Muscle of leg (tissue), 11 donors: ENCODE data around the gene FTL. TPM values are rescaled to one million over a fixed set of nuclear protein-coding genes. Genes with fewer than 3 reads are reported as not detected.

Experiments used
- DNase-seq: peaks from one replicate; pipeline ENCODE4 v3.0.0; 2013
- H3K27ac ChIP-seq: one replicate; pipeline ENCODE4 v1.5.1; 2013; ENCODE audit warnings: mild to moderate bottlenecking, low read length, control low read depth
- H3K27me3 ChIP-seq: one replicate; pipeline ENCODE4 v1.6.1; 2013; ENCODE audit warnings: low read length; ENCODE audit not compliant: control insufficient read depth, insufficient read depth
- H3K36me3 ChIP-seq: one replicate; pipeline ENCODE4 v1.6.1; 2013; ENCODE audit warnings: low read length; ENCODE audit not compliant: control insufficient read depth, insufficient read depth
- H3K4me1 ChIP-seq: one replicate; pipeline ENCODE4 v1.6.1; 2013; ENCODE audit warnings: low read length; ENCODE audit not compliant: control insufficient read depth, insufficient read depth
- H3K4me3 ChIP-seq: one replicate; pipeline ENCODE4 v1.5.1; 2013; ENCODE audit warnings: low read length, control low read depth
- H3K9me3 ChIP-seq: replicated peaks from 2 replicates; pipeline ENCODE4 v1.6.1; 2013; ENCODE audit warnings: low read depth, low read length; ENCODE audit not compliant: control insufficient read depth
- WGBS: methylation state at CpG from one replicate; pipeline ENCODE4 v1.1.5; 2013; ENCODE audit warnings: missing lambda C conversion rate; ENCODE audit not compliant: insufficient coverage; 5-methylcytosine and 5-hydroxymethylcytosine counted together
- polyA plus RNA-seq, 8 donors: library from polyadenylated mRNA; unstranded; fragments of 120-200 nt; gene quantifications; one replicate each; pipeline versions ENCODE4 v1.2.1 to v1.2.3, GENCODE V29; 2013; ENCODE audit warnings: inconsistent platforms in 1 of 8, low replicate concordance in 1 of 8; ENCODE audit not compliant: insufficient read length in 8 of 8, insufficient read depth in 1 of 8
- total RNA-seq: library from RNA; stranded (reverse); fragments of 120-200 nt; gene quantifications from one replicate; pipeline ENCODE4 v1.2.4, GENCODE V29; 2013

Gene FTL
- total and polyA plus RNA-seq, 9 donors, result 576 to 914 (median 756) TPM

GRCh38 chr19:48991011-48991609 is 26.0 kb downstream of the FTL start:
- no peak for DNase-seq
- 88% methylated on average over 15 of the region's 22 CpGs for WGBS
- H3K36me3 ChIP-seq, result peaks cover 43% of the 10 kb centered on the region
- no peaks in the 10 kb centered on the region for H3K9me3 ChIP-seq
- H3K27ac ChIP-seq, result peak overlapping the region; percentile 98
- no peaks in the 10 kb centered on the region for H3K27me3 ChIP-seq
- H3K4me3 ChIP-seq, result peak overlapping the region; percentile 98
- peaks cover 52% of the 10 kb centered on the region for H3K4me1 ChIP-seq

DNA sequence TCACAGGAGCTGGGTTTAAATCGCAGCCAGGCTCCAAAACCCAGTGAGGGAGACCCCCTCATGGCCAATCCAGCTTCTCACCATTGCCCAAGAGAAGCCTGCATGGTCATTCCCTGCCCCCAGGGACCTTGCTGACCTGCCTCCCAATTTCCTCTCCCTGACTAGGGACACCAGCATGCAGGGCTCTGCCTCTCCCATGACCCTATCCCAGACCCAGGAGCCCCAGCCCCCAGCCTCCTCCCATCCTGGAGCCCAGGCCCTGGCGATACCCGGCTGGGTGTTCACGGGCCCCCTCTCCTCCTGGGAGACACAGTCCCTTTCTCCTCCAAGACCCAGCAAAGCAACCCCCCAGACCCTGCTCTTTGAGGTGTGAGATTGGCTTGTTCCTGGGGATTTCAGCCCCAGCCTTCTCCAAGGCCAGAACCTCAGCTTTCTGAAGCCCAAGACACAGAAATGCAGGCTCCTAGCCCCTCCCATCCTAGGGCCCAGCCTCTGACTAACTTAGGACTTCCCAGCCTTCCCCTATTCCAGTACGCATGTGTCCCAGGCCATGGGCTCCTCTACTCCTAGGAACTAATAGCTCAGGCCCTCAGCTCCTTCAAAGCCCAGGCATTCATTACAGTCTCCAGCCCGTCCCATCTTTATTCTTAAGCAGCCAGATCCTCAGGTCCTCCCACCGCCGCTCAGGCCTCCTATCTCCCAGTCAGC is 26.9 kb downstream of the FTL start:
- no peaks in the 10 kb centered on the region for H3K27me3 ChIP-seq
- H3K4me3 ChIP-seq, result peak overlapping the region; percentile 98
- H3K4me1 ChIP-seq, result peaks cover 52% of the 10 kb centered on the region
- WGBS, result 9% methylated on average over 5 of the region's 8 CpGs
- H3K36me3 ChIP-seq, result peaks cover 34% of the 10 kb centered on the region
- H3K9me3 ChIP-seq, result no peaks in the 10 kb centered on the region
- DNase-seq, result peak; percentile 92
- peak overlapping the region; percentile 98 for H3K27ac ChIP-seq

GRCh38 chr19:48992581-48993174 is 27.6 kb downstream of the FTL start:
- no peak for DNase-seq
- peak overlapping the region; percentile 98 for H3K27ac ChIP-seq
- no peaks in the 10 kb centered on the region for H3K9me3 ChIP-seq
- no peaks in the 10 kb centered on the region for H3K27me3 ChIP-seq
- peak overlapping the region; percentile 98 for H3K4me3 ChIP-seq
- peaks cover 30% of the 10 kb centered on the region for H3K36me3 ChIP-seq
- 0% methylated on average over 15 of the region's 20 CpGs for WGBS
- peaks cover 52% of the 10 kb centered on the region for H3K4me1 ChIP-seq

- DNase-seq, result peak; percentile 100
- H3K27me3 ChIP-seq, result no peaks in the 10 kb centered on the region
- peaks cover 25% of the 10 kb centered on the region for H3K36me3 ChIP-seq
- H3K27ac ChIP-seq, result peak within 1 kb of the TSS; percentile 100
- under 1% methylated on average over 43 of the region's 56 CpGs for WGBS
- H3K9me3 ChIP-seq, result no peaks in the 10 kb centered on the region
- H3K4me1 ChIP-seq, result peaks cover 52% of the 10 kb centered on the region
- peak within 1 kb of the TSS; percentile 98 for H3K4me3 ChIP-seq
These were observed 28.3 kb downstream of the FTL start, which contains the start of the genes GYS1 and RUVBL2 for GRCh38 chr19:48993175-48994034. Gene GYS1, minus strand, starts transcription at chr19:48993309. Its CDS starts 197 bp downstream, at chr19:48993112. Gene RUVBL2, plus strand, starts transcription at chr19:48993887. Its CDS starts 25 bp downstream, at chr19:48993912.

GRCh38 chr19:48994035-48994386 is 28.9 kb downstream of the FTL start:
- DNase-seq, result no peak
- Histone ChIP-seq H3K9me3 (no peaks in the 10 kb centered on the region), H3K4me3 (peak overlapping the region; percentile 98), H3K27ac (peak overlapping the region; percentile 100), H3K36me3 (peaks cover 19% of the 10 kb centered on the region), H3K4me1 (peaks cover 48% of the 10 kb centered on the region), H3K27me3 (no peaks in the 10 kb centered on the region)
- 2% methylated on average over 6 of the region's 13 CpGs for WGBS

- Histone ChIP-seq H3K4me1 (peaks cover 10% of the 10 kb centered on the region), H3K36me3 (peaks cover 26% of the 10 kb centered on the region), H3K27ac (no peak overlapping the region), H3K4me3 (no peak overlapping the region), H3K9me3 (no peaks in the 10 kb centered on the region), H3K27me3 (no peaks in the 10 kb centered on the region)
- DNase-seq, result no peak
- WGBS, result 82% methylated on average over 5 of the region's 5 CpGs
These were observed 32.9 kb downstream of the FTL start for GRCh38 chr19:48997972-48998371.

DNA sequence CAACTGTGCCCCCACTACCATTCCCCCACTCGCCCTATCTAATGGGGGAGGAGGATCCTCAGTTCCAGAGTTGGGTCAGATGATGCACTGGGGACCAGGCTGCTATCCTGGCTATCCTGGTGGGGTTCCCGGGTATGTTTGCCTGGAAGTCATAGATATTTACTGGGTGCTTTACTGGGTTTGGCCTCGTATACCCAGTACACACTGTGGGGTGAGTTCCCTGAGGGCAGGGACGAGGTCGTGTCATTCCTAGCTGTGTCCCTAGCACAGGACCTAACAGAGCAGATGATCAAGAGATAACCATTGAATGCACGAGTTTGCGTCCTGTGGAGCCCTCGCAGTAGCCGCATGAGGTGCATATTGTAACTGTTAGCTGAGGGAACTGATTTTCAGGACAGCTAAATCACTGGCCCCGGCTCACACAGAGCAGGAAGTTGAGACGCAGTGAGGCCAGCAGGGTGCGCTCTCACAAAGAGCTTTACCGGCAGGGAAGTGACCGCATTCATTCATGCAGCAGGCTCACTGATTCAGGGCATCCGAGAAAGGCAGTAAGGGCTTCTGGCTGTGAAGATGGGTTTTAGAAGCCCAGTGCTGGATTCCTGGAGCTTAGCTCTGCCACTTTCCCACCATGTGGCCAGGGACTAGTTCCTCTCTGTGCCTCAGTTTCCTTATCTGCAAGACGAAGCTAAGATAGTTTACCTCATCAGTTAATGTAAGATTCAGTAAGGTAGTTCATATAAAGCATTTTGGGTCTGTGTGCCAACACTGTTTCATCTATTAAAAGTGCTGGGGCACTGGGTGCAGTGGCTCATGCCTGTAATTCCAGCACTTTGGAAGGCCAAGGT is 34.6 kb downstream of the FTL start:
- WGBS, result 53% methylated on average over 10 of the region's 16 CpGs

GRCh38 chr19:49004133-49004532 is 39.0 kb downstream of the FTL start:
- Histone ChIP-seq H3K9me3 (no peaks in the 10 kb centered on the region), H3K27ac (no peak overlapping the region), H3K27me3 (no peaks in the 10 kb centered on the region), H3K4me1 (no peaks in the 10 kb centered on the region), H3K4me3 (no peak overlapping the region), H3K36me3 (peaks cover 65% of the 10 kb centered on the region)
- no peak for DNase-seq
- WGBS, result 98% methylated on average over 14 of the region's 15 CpGs

More for the DNA sequence above, 34.6 kb downstream of the FTL start:
- no peaks in the 10 kb centered on the region for H3K9me3 ChIP-seq
- no peaks in the 10 kb centered on the region for H3K27me3 ChIP-seq
- DNase-seq, result no peak
- peaks cover 3% of the 10 kb centered on the region for H3K4me1 ChIP-seq
- no peak overlapping the region for H3K4me3 ChIP-seq
- H3K36me3 ChIP-seq, result peaks cover 41% of the 10 kb centered on the region
- H3K27ac ChIP-seq, result no peak overlapping the region

GRCh38 chr19:49004964-49005614 is 40.0 kb downstream of the FTL start:
- no peak overlapping the region for H3K27ac ChIP-seq
- H3K36me3 ChIP-seq, result peaks cover 65% of the 10 kb centered on the region
- no peaks in the 10 kb centered on the region for H3K9me3 ChIP-seq
- no peak overlapping the region for H3K4me3 ChIP-seq
- H3K27me3 ChIP-seq, result no peaks in the 10 kb centered on the region
- no peaks in the 10 kb centered on the region for H3K4me1 ChIP-seq
- DNase-seq, result no peak
- WGBS, result 96% methylated on average over 6 of the region's 7 CpGs
